Measurements from ENCODE around the gene TCP1.

GRCh38 chr6:159742165-159742564 is 47.2 kb downstream of the TCP1 start:
- TF ChIP-seq CTCF (IDR thresholded peaks at IDR 0.05 in 8 of 11, conservative IDR thresholded peaks at IDR 0.05 in 3 of 11) (no peak), POLR2A (IDR thresholded peaks at IDR 0.05) (no peak)
